K562 (cell line): Measurements from ENCODE around the gene SRRT. TPM values are rescaled to one million over a fixed set of nuclear protein-coding genes. Genes with fewer than 3 reads are reported as not detected.

Experiments used
- ATF7 ChIP-seq: fragments of 450-650 bp; IDR thresholded peaks from 2 replicates; pipeline ENCODE4 v1.7.1; 2014; ENCODE audit warnings: mild to moderate bottlenecking, moderate library complexity
- BRD4 ChIP-seq: fragments of 200-600 bp; sonication (generic); IDR thresholded peaks from 2 replicates; pipeline ENCODE4 v1.6.1; 2017; ENCODE audit warnings: inconsistent platforms
- BRD9 ChIP-seq: fragments of 450-650 bp; IDR thresholded peaks from 2 replicates; pipeline ENCODE4 v1.6.1; 2018; ENCODE audit warnings: low read depth; ENCODE audit not compliant: partially characterized antibody
- CBX5 ChIP-seq: IDR thresholded peaks from 2 replicates; pipeline ENCODE4 v1.6.1; 2014; ENCODE audit warnings: low read depth, borderline replicate concordance
- CTCF ChIP-seq, 3 experiments: IDR thresholded peaks in 2 of 3; conservative IDR thresholded peaks in 1 of 3; 2 replicates each; pipeline ENCODE4 v1.5.1; 2011 to 2012; ENCODE audit warnings: low read length in 3 of 3, mild to moderate bottlenecking in 3 of 3, control low read depth in 2 of 3, improper control_type of control experiment in 1 of 3, inconsistent platforms in 1 of 3, low read depth in 1 of 3, mixed read lengths in 1 of 3, moderate library complexity in 1 of 3; ENCODE audit not compliant: insufficient read depth in 2 of 3
- FOS ChIP-seq: IDR thresholded peaks from 3 replicates; pipeline ENCODE4 v1.6.1; 2011; ENCODE audit not compliant: insufficient read length; ENCODE audit errors: extremely low read depth
- HSF4 ChIP-seq: fragments of 250-450 bp; sonication (Bioruptor Pico); IDR thresholded peaks from 2 replicates; pipeline ENCODE4 v2.1.2; 2022; ENCODE audit warnings: mild to moderate bottlenecking, moderate library complexity, borderline replicate concordance
- POLR2G ChIP-seq: fragments of 200-400 bp; formaldehyde crosslinking; IDR thresholded peaks from 2 replicates; pipeline ENCODE4 v1.6.1; 2017; ENCODE audit warnings: low read depth, mild to moderate bottlenecking, antibody characterized with exemption, low read length, moderate library complexity
- RAD21 ChIP-seq, 2 experiments: fragments of 250-450 bp in 1 of 2; fragments of 450-650 bp in 1 of 2; sonication (Bioruptor Pico) in 1 of 2; formaldehyde crosslinking in 1 of 2; IDR thresholded peaks in 1 of 2; conservative IDR thresholded peaks in 1 of 2; 2 replicates each; pipeline versions ENCODE4 v1.4.0 to v1.8.0; 2020 to 2022; ENCODE audit warnings: mild to moderate bottlenecking in 2 of 2, moderate library complexity in 1 of 2
- SMC3 ChIP-seq: conservative IDR thresholded peaks from 2 replicates; pipeline ENCODE4 v1.6.1; 2011; ENCODE audit warnings: low read depth, low read length, improper control_type of control experiment; ENCODE audit not compliant: insufficient read depth
- XRCC5 ChIP-seq: fragments of 200-400 bp; formaldehyde crosslinking; IDR thresholded peaks from 2 replicates; pipeline ENCODE4 v1.6.1; 2017; ENCODE audit warnings: low read depth, mild to moderate bottlenecking, low read length
- ZBTB7A ChIP-seq: IDR thresholded peaks from 2 replicates; pipeline ENCODE4 v1.6.1; 2011; ENCODE audit warnings: low read depth, mild to moderate bottlenecking, low read length, moderate library complexity, borderline replicate concordance; ENCODE audit not compliant: control insufficient read depth
- ZFX ChIP-seq: sonication (generic); formaldehyde crosslinking; IDR thresholded peaks from 2 replicates; pipeline ENCODE4 v1.8.0; 2022; ENCODE audit warnings: mild to moderate bottlenecking, missing genetic modification reagents, moderate library complexity
- ZNF165 ChIP-seq: fragments of 250-450 bp; sonication (Bioruptor Pico); IDR thresholded peaks from 2 replicates; pipeline ENCODE4 v1.4.0; 2020; ENCODE audit warnings: borderline replicate concordance
- ZNF445 ChIP-seq: fragments of 250-450 bp; sonication (Bioruptor Pico); IDR thresholded peaks from 2 replicates; pipeline ENCODE4 v1.4.0; 2020; ENCODE audit warnings: low read depth, mild to moderate bottlenecking, moderate library complexity
- polyA plus RNA-seq, 8 experiments: library from polyadenylated mRNA; depleted of rRNA in 4 of 8; stranded (reverse) in 5 of 8; unstranded in 3 of 8; fragments of >200 nt; fragmentation: Nextera tagmentation in 2 of 8; fragmentation: Illumina TruSeq in 1 of 8; extraction: Ambion mirVana in 2 of 8; extraction: Trizol in 1 of 8; gene quantifications; 2 replicates each; pipeline versions ENCODE4 v1.2.1 to v1.2.3, GENCODE V29; 2011 to 2014; ENCODE audit warnings: inconsistent platforms in 1 of 8, missing spikeins in 1 of 8
- total RNA-seq, 7 experiments: library from RNA; depleted of rRNA in 6 of 7; stranded (reverse); fragments of >200 nt in 6 of 7; fragmentation: Illumina TruSeq in 2 of 7; extraction: Trizol in 2 of 7; gene quantifications; 2 replicates each; pipeline versions ENCODE4 v1.2.1 to v1.2.3, GENCODE V29; 2011 to 2021; ENCODE audit warnings: low replicate concordance in 1 of 7
- TF ChIP-seq, protein P1 (sequence below): fragments of 200-800 bp; sonication (Bioruptor generic); IDR thresholded peaks from 2 replicates; pipeline ENCODE4 v1.6.1; 2017; ENCODE audit warnings: missing genetic modification characterization, missing compliant biosample characterization
- TF ChIP-seq, protein P2 (sequence below): sonication (generic); formaldehyde crosslinking; IDR thresholded peaks from 2 replicates; pipeline ENCODE4 v1.8.1; 2023; ENCODE audit warnings: mild to moderate bottlenecking, missing genetic modification reagents
- TF ChIP-seq, protein P3 (sequence below): sonication (generic); formaldehyde crosslinking; IDR thresholded peaks from 2 replicates; pipeline ENCODE4 v1.8.1; 2023; ENCODE audit warnings: mild to moderate bottlenecking, missing genetic modification reagents, moderate library complexity

SRRT gene
- total and polyA plus RNA-seq, 9 of the 15 experiments (the other 6 are each of a cell fraction or from before 2014, with no cell fraction given), result 10.3 to 263 (median 84.4) TPM

GRCh38 chr7:100894860-100895700, 20.2 kb downstream of the SRRT start (continued):
- TF ChIP-seq, protein P1, sequence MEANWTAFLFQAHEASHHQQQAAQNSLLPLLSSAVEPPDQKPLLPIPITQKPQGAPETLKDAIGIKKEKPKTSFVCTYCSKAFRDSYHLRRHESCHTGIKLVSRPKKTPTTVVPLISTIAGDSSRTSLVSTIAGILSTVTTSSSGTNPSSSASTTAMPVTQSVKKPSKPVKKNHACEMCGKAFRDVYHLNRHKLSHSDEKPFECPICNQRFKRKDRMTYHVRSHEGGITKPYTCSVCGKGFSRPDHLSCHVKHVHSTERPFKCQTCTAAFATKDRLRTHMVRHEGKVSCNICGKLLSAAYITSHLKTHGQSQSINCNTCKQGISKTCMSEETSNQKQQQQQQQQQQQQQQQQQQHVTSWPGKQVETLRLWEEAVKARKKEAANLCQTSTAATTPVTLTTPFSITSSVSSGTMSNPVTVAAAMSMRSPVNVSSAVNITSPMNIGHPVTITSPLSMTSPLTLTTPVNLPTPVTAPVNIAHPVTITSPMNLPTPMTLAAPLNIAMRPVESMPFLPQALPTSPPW, result peak; percentile 75
- TF ChIP-seq, protein P2, sequence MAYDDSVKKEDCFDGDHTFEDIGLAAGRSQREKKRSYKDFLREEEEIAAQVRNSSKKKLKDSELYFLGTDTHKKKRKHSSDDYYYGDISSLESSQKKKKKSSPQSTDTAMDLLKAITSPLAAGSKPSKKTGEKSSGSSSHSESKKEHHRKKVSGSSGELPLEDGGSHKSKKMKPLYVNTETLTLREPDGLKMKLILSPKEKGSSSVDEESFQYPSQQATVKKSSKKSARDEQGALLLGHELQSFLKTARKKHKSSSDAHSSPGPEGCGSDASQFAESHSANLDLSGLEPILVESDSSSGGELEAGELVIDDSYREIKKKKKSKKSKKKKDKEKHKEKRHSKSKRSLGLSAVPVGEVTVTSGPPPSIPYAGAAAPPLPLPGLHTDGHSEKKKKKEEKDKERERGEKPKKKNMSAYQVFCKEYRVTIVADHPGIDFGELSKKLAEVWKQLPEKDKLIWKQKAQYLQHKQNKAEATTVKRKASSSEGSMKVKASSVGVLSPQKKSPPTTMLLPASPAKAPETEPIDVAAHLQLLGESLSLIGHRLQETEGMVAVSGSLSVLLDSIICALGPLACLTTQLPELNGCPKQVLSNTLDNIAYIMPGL (CRISPR knock-in tag), result peak; percentile 85; the same call in 1 of the 2 replicates
- TF ChIP-seq CTCF (IDR thresholded peaks at IDR 0.05 in 2 of 3, conservative IDR thresholded peaks at IDR 0.05 in 1 of 3; ENCODE audit: insufficient read depth in 2 of 3, low read depth in 1 of 3, low read length in 3 of 3), result peak; percentile 87 to 88 (median 87)
- peak; percentile 70 for TF ChIP-seq SMC3
- TF ChIP-seq ZNF445, result no peak
- TF ChIP-seq HSF4 (CRISPR knock-in tag), result no peak
- peak; percentile 68 to 88 for TF ChIP-seq RAD21 (CRISPR knock-in tag; conservative IDR thresholded peaks at IDR 0.05 in 1 of 2, IDR thresholded peaks at IDR 0.05 in 1 of 2)
- no peak for TF ChIP-seq CBX5
- no peak for TF ChIP-seq ZNF165 (CRISPR knock-in tag)
- TF ChIP-seq XRCC5, result 0 out of 2 replicates have a peak, but pooled peaks have one; percentile 49
- TF ChIP-seq FOS, result no peak
- TF ChIP-seq ZFX (CRISPR knock-in tag), result peak; percentile 52; the same call in 1 of the 2 replicates
- TF ChIP-seq BRD9, result peak; percentile 62
- TF ChIP-seq, protein P3, sequence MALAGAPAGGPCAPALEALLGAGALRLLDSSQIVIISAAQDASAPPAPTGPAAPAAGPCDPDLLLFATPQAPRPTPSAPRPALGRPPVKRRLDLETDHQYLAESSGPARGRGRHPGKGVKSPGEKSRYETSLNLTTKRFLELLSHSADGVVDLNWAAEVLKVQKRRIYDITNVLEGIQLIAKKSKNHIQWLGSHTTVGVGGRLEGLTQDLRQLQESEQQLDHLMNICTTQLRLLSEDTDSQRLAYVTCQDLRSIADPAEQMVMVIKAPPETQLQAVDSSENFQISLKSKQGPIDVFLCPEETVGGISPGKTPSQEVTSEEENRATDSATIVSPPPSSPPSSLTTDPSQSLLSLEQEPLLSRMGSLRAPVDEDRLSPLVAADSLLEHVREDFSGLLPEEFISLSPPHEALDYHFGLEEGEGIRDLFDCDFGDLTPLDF (CRISPR knock-in tag), result 0 out of 2 replicates have a peak, but pooled peaks have one; percentile 57
- TF ChIP-seq ZBTB7A, result peak; percentile 99
- TF ChIP-seq BRD4, result no peak
- peak; percentile 41 for TF ChIP-seq POLR2G
- TF ChIP-seq ATF7, result peak; percentile 14; the same call in 1 of the 2 replicates
